Fibroblast of skin of left biceps (primary cell): ENCODE results near the gene RFX1.
A peak's percentile ranks its signal among the peaks of the same experiment; 100 is the strongest.

Experiments
- DNase-seq, 2 experiments: peaks; one replicate each; pipeline ENCODE4 v3.0.0-alpha.2; 2013; ENCODE audit warnings: low read depth in 2 of 2

RFX1 gene

GRCh38 chr19:13961826-13962698, 44.1 kb downstream of the RFX1 start:
- DNase-seq = no peak

DNA sequence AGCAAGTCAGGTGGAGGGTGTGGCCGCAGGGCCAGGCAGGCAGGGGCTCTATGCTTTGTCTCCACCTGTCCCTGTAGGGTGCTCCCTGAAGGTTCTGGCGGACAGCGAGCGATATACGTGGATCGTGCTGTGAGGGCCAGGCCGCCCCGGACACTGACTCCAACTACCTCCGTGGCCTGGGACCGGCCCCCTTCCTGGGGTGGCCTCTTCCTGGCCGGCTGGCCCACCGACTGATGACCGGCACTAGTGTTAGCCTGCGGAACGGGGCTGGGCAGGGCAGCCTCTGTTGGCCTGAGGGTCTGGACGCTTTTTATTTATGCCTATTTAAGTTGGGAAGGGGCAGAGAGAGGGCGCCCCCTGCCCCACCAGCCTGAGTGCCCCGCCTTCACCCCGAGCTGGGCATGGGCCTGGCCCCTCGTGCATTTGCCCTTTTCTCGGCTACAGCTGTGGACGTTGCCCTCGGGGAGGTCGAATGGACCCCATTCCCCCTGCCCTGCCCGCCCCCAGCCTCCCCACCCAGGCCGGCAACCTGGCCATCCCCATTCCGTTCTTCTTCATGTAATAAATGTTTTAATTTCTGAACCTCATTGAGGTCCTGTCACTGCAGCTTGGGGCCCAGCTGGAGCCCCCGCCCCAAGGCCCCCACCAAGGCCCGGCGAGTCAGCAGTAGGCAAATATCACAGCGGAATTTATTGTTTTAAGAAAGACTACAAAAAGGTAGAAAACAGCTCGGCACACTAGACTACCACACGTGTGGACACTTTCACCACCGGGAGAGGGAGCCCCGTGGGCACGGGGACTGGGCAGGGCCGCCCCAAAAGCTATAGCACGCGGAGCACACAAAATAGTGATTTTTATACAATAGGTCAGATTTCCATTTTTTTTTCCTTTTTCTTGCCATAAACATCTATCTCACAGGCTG, 45.0 kb downstream of the RFX1 start:
- DNase-seq = no peak

DNA sequence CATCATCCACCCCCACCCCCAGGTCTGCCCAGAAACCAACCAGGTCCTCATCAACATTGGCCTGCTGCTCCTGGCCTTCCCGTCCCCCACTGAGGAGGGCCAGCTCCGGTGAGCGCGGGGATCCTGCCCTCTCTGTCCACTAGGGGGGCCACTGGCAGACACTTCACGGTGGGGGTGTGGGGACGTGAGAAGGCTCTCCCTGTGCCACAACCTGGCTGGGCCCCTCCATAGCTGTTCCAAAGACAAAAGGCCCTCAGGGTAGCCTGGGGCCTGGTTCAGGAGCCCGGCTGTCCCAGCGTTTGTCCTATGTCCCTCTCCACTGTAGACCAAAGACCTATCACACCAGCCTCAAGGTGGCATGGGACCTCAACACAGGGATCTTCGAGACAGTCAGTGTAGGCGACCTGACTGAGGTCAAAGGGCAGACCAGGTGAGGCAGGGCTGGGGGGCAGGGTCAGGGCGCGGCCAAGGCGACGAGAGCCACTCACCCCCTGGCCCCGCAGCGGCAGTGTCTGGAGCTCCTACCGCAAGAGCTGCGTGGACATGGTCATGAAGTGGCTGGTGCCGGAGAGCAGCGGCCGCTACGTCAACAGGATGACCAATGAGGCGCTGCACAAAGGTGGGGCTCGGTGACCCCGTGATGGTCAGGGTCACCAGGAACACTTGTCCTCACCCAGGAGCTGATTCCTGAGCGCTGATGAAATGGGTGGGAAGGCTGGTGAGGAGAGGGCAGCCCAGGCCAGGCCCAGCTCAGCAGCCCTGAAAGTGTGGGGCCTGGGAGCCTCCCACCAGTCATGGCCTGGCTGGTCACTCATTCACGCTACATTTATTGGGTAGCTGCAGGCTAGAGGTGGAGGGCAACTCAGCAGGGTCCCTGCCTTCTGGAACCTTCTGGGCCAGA, 45.9 kb downstream of the RFX1 start:
- no peak for DNase-seq

DNA sequence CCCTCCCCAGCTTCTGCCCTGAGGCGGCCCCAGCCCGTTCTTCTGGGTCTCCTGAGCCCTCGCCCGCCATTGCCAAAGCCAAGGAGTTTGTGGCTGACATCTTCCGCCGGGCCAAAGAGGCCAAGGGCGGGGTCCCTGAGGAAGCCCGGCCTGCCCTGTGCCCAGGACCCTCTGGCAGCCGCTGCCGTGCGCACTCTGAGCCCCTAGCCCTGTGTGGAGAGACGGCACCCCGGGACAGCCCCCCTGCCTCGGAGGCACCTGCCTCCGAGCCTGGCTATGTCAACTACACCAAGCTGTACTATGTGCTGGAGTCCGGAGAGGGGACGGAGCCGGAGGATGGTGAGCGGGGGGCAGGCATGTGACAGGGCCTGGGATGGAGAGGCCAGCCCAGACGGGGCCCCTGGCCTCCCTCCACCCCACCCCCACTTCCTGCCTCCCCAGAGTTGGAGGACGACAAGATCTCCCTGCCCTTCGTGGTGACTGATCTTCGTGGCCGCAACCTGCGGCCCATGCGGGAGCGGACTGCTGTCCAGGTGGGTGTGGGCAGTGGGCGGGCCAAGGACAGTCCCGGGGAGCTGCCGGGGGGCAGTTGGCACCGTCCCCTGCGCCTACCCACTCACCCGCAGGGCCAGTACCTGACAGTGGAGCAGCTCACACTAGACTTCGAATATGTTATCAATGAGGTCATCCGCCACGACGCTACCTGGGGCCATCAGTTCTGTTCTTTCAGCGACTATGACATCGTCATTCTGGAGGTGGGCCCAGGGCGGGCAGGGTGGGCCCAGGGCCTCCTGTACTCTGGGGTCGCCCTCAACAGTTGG, 46.8 kb downstream of the RFX1 start:
- DNase-seq = no peak

DNA sequence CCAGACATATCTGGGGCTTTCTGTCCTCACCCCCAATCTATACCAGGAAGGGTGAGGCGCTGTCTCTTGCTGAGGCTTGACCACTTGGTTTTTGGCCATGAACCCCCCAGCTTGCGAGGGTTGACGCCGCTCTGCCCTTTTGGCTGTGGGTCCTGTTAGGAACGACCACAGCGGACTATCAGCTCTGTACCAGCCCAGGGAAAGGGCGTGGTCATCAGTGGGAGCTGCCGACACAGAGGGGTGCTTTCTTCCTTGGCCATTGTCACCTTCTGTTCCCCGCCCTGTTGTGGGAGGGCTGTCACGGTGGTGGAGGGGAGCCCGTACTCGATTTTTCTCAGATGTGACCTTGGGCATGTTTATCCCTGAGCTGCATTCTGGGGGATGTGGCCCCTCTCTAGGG, 48.1 kb downstream of the RFX1 start:
- DNase-seq = no peak

- no peak for DNase-seq
Observed at GRCh38 chr19:13957051-13957450, 49.1 kb downstream of the RFX1 start.

DNA sequence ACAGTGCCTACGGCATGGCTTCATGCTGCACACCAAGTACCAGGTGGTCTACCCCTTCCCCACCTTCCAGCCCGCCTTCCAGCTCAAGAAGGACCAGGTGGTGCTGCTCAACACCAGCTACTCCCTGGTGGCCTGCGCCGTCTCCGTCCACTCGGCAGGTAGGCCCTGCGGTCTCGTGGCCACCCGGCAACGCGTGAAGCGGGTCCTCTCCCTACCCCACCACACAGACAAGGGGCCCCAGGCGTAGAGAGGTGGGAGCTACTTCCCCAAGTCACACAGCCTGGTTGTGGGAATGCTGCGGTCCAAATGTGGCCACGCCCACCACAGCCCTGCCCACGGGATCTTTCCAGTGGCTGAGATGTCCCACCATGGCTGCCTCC, 49.8 kb downstream of the RFX1 start:
- DNase-seq = no peak

DNA sequence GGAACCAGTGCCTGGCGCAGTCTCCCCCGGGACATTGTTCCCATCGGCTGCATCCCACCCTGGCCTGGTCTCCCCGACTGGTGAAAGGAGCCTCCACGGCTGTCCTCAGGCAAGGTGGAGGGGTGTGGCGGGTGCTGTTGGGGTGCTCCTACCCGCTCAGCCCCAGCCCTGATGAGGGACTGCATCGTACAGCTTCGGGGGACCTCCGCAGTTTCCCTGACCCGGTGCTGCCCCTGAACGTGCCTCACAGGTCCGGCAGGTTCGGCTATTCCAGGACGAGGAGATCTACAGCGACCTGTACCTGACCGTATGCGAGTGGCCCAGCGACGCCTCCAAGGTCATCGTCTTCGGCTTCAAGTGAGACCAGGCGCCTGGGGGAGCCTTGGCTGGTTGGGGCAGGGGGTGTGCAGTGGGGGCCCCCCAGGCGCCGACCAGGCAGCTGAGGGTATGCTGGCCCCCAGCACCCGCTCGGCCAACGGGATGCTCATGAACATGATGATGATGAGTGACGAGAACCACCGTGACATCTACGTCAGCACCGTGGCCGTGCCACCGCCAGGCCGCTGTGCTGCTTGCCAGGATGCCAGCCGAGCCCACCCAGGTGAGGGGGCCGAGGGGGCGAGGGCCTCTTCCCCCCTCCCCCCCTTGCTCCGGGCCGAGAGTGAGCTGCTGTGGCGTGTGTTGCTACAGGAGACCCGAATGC, 50.3 kb downstream of the RFX1 start:
- no peak for DNase-seq

DNA sequence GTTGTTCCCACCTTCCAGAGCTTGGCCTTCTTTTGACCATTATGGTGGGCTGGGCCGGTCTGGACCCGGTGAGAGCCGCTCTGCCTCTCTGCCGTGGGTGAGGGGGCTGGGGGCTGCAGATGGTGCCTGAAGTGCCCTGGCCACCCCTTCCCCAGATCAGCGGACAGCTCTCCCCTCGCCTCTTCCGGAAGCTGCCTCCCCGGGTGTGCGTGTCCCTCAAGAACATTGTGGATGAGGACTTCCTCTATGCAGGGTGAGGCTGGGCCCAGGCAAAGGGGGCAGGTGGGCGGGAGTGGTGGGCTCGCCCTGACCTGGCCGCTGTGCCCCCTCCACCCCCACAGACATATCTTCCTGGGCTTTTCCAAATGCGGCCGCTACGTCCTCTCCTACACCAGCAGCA, 51.9 kb downstream of the RFX1 start:
- DNase-seq = no peak

- no peak for DNase-seq
Observed at GRCh38 chr19:13952931-13953531, 53.1 kb downstream of the RFX1 start.

- peak; percentile 99 for DNase-seq
Observed at GRCh38 chr19:13952154-13952930, 53.8 kb downstream of the RFX1 start, which contains the start of gene DCAF15. Gene DCAF15, plus strand, starts transcription at chr19:13952509. Its CDS starts 4 bp downstream, at chr19:13952513.

- DNase-seq = no peak
Observed at GRCh38 chr19:13951799-13952153, 54.3 kb downstream of the RFX1 start.

GRCh38 chr19:13951043-13951442, 55.1 kb downstream of the RFX1 start:
- no peak for DNase-seq

DNA sequence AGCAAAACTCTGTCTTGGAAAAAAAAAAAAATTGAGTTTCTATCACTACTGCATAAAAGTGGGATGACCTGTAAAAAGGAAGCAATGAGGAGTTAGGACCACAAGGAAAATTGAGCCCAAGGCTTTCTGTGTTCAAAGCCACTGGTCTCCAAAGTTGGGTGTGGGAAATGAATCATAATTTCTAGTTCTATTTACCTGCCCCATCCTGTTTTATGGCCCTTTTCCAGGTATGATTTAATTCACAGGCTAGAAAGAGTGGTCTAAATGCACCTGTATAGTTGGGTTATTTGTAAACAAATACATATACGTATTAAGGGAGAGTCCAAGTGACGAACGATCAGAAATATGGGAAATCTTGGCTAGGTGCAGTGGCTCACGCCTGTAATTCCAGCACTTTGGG, 59.7 kb downstream of the RFX1 start:
- DNase-seq = no peak

GRCh38 chr19:13942023-13942684, 64.0 kb downstream of the RFX1 start:
- DNase-seq = no peak

DNA sequence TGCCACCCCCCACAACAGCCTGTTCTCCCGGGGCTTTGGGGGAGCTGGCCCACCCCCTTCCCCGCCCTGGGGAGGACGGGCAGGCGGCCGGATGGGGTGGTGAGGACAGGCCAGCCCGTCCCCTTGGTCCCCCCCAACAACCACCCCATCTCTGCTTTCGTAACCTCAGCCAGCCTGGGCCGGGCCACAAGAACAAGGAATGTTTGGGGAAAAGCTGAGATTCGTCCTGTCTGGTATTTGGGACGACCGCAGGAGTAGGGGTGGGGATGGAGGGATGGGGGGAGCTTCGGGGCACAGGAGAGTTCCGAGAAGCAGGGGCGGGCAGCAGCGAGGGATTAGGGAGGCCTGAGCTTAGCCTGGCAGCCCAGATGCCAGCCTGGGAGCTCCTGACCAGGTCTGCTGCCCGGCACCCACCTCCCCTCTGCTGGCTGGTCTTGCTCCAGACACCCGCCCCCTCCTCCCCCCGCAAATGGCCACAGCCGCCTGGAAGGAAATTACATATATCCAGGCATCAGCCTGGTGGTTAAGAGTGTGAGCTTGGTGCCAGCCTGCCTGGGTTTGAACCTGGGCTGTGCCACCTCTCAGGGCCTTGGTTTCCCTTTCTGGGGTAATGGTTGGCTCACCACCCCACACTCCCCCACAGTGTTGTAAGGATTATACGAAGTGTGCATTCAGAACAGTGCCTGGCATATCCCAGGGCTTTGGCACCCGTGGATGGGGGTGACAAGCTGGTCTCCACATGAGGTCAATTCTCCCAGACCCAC, 67.6 kb downstream of the RFX1 start, which contains the start of gene PODNL1:
PODNL1 (minus strand) TSS at position 117 of the 764 bp plus-strand sequence. CDS start 236 bp downstream, outside the sequence.
- DNase-seq = peak; percentile 64 to 65

- no peak for DNase-seq
Observed at GRCh38 chr19:13937479-13938300, 68.4 kb downstream of the RFX1 start.
